Karpas-422 (cell line): ENCODE measurements around the gene NPVF. TPM values are rescaled to one million over a fixed set of nuclear protein-coding genes. Genes with fewer than 3 reads are reported as not detected.
A peak's percentile ranks its signal among the peaks of the same experiment; 100 is the strongest.

Experiments used
- DNase-seq: peaks from one replicate; pipeline ENCODE4 v3.0.0-alpha.2; 2015
- H2AFZ ChIP-seq: fragments of 200-600 bp; sonication (generic); 2 replicates; pipeline ENCODE4 v1.6.1; 2014; ENCODE audit warnings: antibody characterized with exemption, low read length, mixed read lengths
- H3K27ac ChIP-seq: fragments of 200-600 bp; sonication (generic); 2 replicates; pipeline ENCODE4 v1.5.1; 2014; ENCODE audit warnings: mild to moderate bottlenecking, low read length, moderate library complexity
- H3K27me3 ChIP-seq: fragments of 200-600 bp; sonication (generic); 2 replicates; pipeline ENCODE4 v1.6.1; 2014; ENCODE audit warnings: low read length, mixed read lengths
- H3K36me3 ChIP-seq: fragments of 200-600 bp; sonication (generic); 2 replicates; pipeline ENCODE4 v1.6.1; 2014; ENCODE audit warnings: low read length, mixed read lengths; ENCODE audit not compliant: insufficient read depth
- H3K4me1 ChIP-seq: fragments of 200-600 bp; sonication (generic); 2 replicates; pipeline ENCODE4 v1.6.1; 2014; ENCODE audit warnings: mild to moderate bottlenecking, low read length, mixed read lengths
- H3K4me2 ChIP-seq: fragments of 200-600 bp; sonication (generic); 2 replicates; pipeline ENCODE4 v1.6.1; 2014; ENCODE audit warnings: low read length, low read depth, mild to moderate bottlenecking; ENCODE audit not compliant: poor library complexity, severe bottlenecking
- H3K4me3 ChIP-seq: fragments of 200-600 bp; sonication (generic); 2 replicates; pipeline ENCODE4 v1.5.1; 2014; ENCODE audit warnings: mild to moderate bottlenecking, antibody characterized with exemption, low read length, mixed read lengths
- H3K79me2 ChIP-seq: fragments of 200-600 bp; sonication (generic); 2 replicates; pipeline ENCODE4 v1.6.1; 2014; ENCODE audit warnings: mild to moderate bottlenecking, low read length, mixed read lengths
- H3K9ac ChIP-seq: fragments of 200-600 bp; sonication (generic); 2 replicates; pipeline ENCODE4 v1.6.0; 2014; ENCODE audit warnings: low read length
- H3K9me2 ChIP-seq: fragments of 200-600 bp; sonication (generic), shearing (Covaris generic); replicated peaks from 2 replicates; pipeline ENCODE4 v1.6.0; 2014; ENCODE audit warnings: mild to moderate bottlenecking, low read length, moderate library complexity; ENCODE audit not compliant: insufficient read depth
- H3K9me3 ChIP-seq: fragments of 300-700, 200-600 bp; sonication (generic); 2 replicates; pipeline ENCODE4 v1.6.1; 2014; ENCODE audit warnings: low read length, mixed read lengths
- H4K20me1 ChIP-seq: fragments of 200-600 bp; sonication (generic); 2 replicates; pipeline ENCODE4 v1.6.1; 2014; ENCODE audit warnings: mild to moderate bottlenecking, antibody characterized with exemption, low read length, low read depth; ENCODE audit not compliant: insufficient read depth
- total RNA-seq: library from RNA; depleted of rRNA; stranded (reverse); fragments of >200 nt; shearing (Covaris generic); gene quantifications from 2 replicates; pipeline ENCODE4 v1.2.3, GENCODE V29; 2014; ENCODE audit warnings: low replicate concordance

Gene NPVF
- total RNA-seq, 1 experiment from 2014 or later = not detected

- DNase-seq = no peak
- no peak overlapping the region for H3K4me2 ChIP-seq
- no peaks in the 10 kb centered on the region for H3K27me3 ChIP-seq
- H3K79me2 ChIP-seq = no peaks in the 10 kb centered on the region
- H3K27ac ChIP-seq = no peak overlapping the region
- no peak overlapping the region for H3K4me3 ChIP-seq
- H3K4me1 ChIP-seq = no peaks in the 10 kb centered on the region
- no peaks in the 10 kb centered on the region for H4K20me1 ChIP-seq
- no peaks in the 10 kb centered on the region for H3K9me2 ChIP-seq
- no peak overlapping the region for H3K9ac ChIP-seq
- H3K9me3 ChIP-seq = no peaks in the 10 kb centered on the region
- no peak overlapping the region for H2AFZ ChIP-seq
- H3K36me3 ChIP-seq = no peaks in the 10 kb centered on the region
These were observed 7.3 kb downstream of the NPVF start for GRCh38 chr7:25221009-25221408.

- no peak overlapping the region for H3K4me2 ChIP-seq
- no peaks in the 10 kb centered on the region for H3K9me3 ChIP-seq
- H3K4me3 ChIP-seq = no peak overlapping the region
- no peaks in the 10 kb centered on the region for H3K36me3 ChIP-seq
- H4K20me1 ChIP-seq = no peaks in the 10 kb centered on the region
- no peaks in the 10 kb centered on the region for H3K79me2 ChIP-seq
- H3K9me2 ChIP-seq = no peaks in the 10 kb centered on the region
- H3K4me1 ChIP-seq = no peaks in the 10 kb centered on the region
- H3K9ac ChIP-seq = no peak overlapping the region
- no peak overlapping the region for H2AFZ ChIP-seq
- H3K27ac ChIP-seq = no peak overlapping the region
- no peak for DNase-seq
- H3K27me3 ChIP-seq = no peaks in the 10 kb centered on the region
These were observed 10.1 kb downstream of the NPVF start for GRCh38 chr7:25218191-25218590.

GRCh38 chr7:25216837-25217236 is 11.4 kb downstream of the NPVF start:
- Histone ChIP-seq H3K4me1 (no peaks in the 10 kb centered on the region), H3K9ac (no peak overlapping the region), H3K27me3 (no peaks in the 10 kb centered on the region), H3K36me3 (no peaks in the 10 kb centered on the region), H3K9me2 (no peaks in the 10 kb centered on the region), H3K79me2 (no peaks in the 10 kb centered on the region), H2AFZ (no peak overlapping the region), H4K20me1 (no peaks in the 10 kb centered on the region), H3K4me2 (no peak overlapping the region), H3K27ac (no peak overlapping the region), H3K9me3 (no peaks in the 10 kb centered on the region), H3K4me3 (no peak overlapping the region)
- peak; percentile 85 for DNase-seq

- no peak overlapping the region for H3K4me3 ChIP-seq
- no peak overlapping the region for H2AFZ ChIP-seq
- H3K4me2 ChIP-seq = no peak overlapping the region
- peaks cover 4% of the 10 kb centered on the region; the same call in 1 of the 2 replicates for H3K4me1 ChIP-seq
- no peak for DNase-seq
- no peaks in the 10 kb centered on the region for H3K9me2 ChIP-seq
- no peaks in the 10 kb centered on the region for H3K79me2 ChIP-seq
- H3K27ac ChIP-seq = no peak overlapping the region
- H3K9me3 ChIP-seq = no peaks in the 10 kb centered on the region
- H3K27me3 ChIP-seq = no peaks in the 10 kb centered on the region
- no peaks in the 10 kb centered on the region for H4K20me1 ChIP-seq
- H3K36me3 ChIP-seq = no peaks in the 10 kb centered on the region
- H3K9ac ChIP-seq = no peak overlapping the region
These were observed 12.5 kb downstream of the NPVF start for GRCh38 chr7:25215694-25216335.

- Histone ChIP-seq H3K27ac (no peak overlapping the region), H3K36me3 (no peaks in the 10 kb centered on the region), H3K4me1 (peaks cover 5% of the 10 kb centered on the region; the same call in 1 of the 2 replicates), H3K27me3 (no peaks in the 10 kb centered on the region), H3K9me2 (no peaks in the 10 kb centered on the region), H3K79me2 (no peaks in the 10 kb centered on the region), H3K4me2 (no peak overlapping the region), H3K9ac (no peak overlapping the region), H4K20me1 (no peaks in the 10 kb centered on the region), H3K4me3 (no peak overlapping the region), H2AFZ (no peak overlapping the region), H3K9me3 (no peaks in the 10 kb centered on the region)
- no peak for DNase-seq
These were observed 19.6 kb downstream of the NPVF start for GRCh38 chr7:25208525-25209221.

- no peaks in the 10 kb centered on the region for H4K20me1 ChIP-seq
- no peak overlapping the region for H3K4me2 ChIP-seq
- H3K9me2 ChIP-seq = no peaks in the 10 kb centered on the region
- H3K79me2 ChIP-seq = no peaks in the 10 kb centered on the region
- H3K9ac ChIP-seq = no peak overlapping the region
- no peak overlapping the region for H2AFZ ChIP-seq
- H3K4me3 ChIP-seq = no peak overlapping the region
- H3K27me3 ChIP-seq = no peaks in the 10 kb centered on the region
- H3K36me3 ChIP-seq = no peaks in the 10 kb centered on the region
- H3K9me3 ChIP-seq = no peaks in the 10 kb centered on the region
- H3K4me1 ChIP-seq = peaks cover 5% of the 10 kb centered on the region; the same call in 1 of the 2 replicates
- H3K27ac ChIP-seq = no peak overlapping the region
- no peak for DNase-seq
These were observed 20.4 kb downstream of the NPVF start for GRCh38 chr7:25207887-25208286.

GRCh38 chr7:25206765-25207164 is 21.5 kb downstream of the NPVF start:
- H3K27me3 ChIP-seq = no peaks in the 10 kb centered on the region
- DNase-seq = no peak
- no peak overlapping the region for H3K4me2 ChIP-seq
- no peak overlapping the region for H3K4me3 ChIP-seq
- H3K9ac ChIP-seq = no peak overlapping the region
- no peaks in the 10 kb centered on the region for H3K79me2 ChIP-seq
- no peaks in the 10 kb centered on the region for H3K9me3 ChIP-seq
- no peak overlapping the region for H2AFZ ChIP-seq
- H4K20me1 ChIP-seq = no peaks in the 10 kb centered on the region
- peaks cover 5% of the 10 kb centered on the region; the same call in 1 of the 2 replicates for H3K4me1 ChIP-seq
- no peaks in the 10 kb centered on the region for H3K36me3 ChIP-seq
- H3K9me2 ChIP-seq = no peaks in the 10 kb centered on the region
- H3K27ac ChIP-seq = no peak overlapping the region

GRCh38 chr7:25196132-25196896 is 32.0 kb downstream of the NPVF start:
- Histone ChIP-seq H3K79me2 (no peaks in the 10 kb centered on the region), H2AFZ (no peak overlapping the region), H3K4me3 (no peak overlapping the region), H3K9ac (no peak overlapping the region), H3K4me2 (no peak overlapping the region), H4K20me1 (no peaks in the 10 kb centered on the region), H3K9me3 (no peaks in the 10 kb centered on the region), H3K27me3 (no peaks in the 10 kb centered on the region), H3K36me3 (no peaks in the 10 kb centered on the region), H3K9me2 (no peaks in the 10 kb centered on the region), H3K27ac (no peak overlapping the region), H3K4me1 (no peaks in the 10 kb centered on the region)
- no peak for DNase-seq
